ENCODE measurements around the gene HEXIM2.

Gene HEXIM2

DNA sequence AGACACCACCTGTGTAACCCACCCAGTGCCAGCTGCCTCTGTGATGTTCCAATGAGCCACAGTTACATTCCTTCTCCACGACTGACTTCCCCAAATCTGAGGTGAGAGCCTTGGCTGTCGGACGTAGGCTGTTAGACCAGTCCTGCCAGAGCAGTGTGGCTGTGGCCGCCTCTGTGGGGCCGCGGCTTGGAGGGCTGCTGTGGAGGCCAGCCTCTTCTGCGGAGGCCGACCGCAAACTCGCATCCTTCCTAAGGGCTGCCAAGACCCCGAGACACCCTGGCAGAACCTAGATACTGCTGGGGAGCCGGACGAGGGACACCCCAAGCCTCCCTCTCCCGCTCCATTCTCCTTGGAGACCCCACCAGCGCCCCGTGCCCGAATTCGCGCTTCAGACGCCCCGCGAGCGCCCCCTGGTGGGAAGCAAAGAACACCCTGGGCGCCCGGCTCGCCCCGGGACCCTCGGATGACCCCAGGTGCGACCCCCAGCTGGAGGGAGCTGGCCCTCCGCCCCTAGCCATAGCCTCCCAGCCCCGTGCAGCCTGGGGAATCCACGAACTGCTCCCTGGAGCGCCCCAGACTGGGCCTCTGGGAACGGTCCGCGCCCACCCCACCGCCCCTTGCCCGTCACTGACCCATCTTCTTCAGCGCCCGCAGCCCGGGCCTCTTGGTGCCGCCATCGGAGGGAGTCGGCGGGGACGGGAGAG lies 29.9 kb upstream of the HEXIM2 start:
- TF ChIP-seq, protein P1, sequence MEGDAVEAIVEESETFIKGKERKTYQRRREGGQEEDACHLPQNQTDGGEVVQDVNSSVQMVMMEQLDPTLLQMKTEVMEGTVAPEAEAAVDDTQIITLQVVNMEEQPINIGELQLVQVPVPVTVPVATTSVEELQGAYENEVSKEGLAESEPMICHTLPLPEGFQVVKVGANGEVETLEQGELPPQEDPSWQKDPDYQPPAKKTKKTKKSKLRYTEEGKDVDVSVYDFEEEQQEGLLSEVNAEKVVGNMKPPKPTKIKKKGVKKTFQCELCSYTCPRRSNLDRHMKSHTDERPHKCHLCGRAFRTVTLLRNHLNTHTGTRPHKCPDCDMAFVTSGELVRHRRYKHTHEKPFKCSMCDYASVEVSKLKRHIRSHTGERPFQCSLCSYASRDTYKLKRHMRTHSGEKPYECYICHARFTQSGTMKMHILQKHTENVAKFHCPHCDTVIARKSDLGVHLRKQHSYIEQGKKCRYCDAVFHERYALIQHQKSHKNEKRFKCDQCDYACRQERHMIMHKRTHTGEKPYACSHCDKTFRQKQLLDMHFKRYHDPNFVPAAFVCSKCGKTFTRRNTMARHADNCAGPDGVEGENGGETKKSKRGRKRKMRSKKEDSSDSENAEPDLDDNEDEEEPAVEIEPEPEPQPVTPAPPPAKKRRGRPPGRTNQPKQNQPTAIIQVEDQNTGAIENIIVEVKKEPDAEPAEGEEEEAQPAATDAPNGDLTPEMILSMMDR (IDR thresholded peaks at IDR 0.05; ENCODE audit: extremely low read depth, insufficient read depth, missing control alignments): peak; percentile 75
- DNase-seq (ENCODE audit: low spot score): peak; percentile 73
- in situ Hi-C loops (cut with MboI; ENCODE audit: low pct_unique_long_range_greater_than_20kb, low sequenced_read_pairs, unreplicated experiment): no loop called here

- in situ Hi-C loops (cut with MboI; ENCODE audit: low pct_unique_long_range_greater_than_20kb, low sequenced_read_pairs, unreplicated experiment): no loop called here
- TF ChIP-seq, protein P1 (IDR thresholded peaks at IDR 0.05; ENCODE audit: extremely low read depth, insufficient read depth, missing control alignments): no peak
- no peak for DNase-seq (ENCODE audit: low spot score)
These were observed 29.4 kb upstream of the HEXIM2 start, which contains the start of gene PLCD3 for GRCh38 chr17:45132320-45132571. Gene PLCD3 (minus strand): TSS chr17:45132515. CDS start chr17:45132410, 105 bp downstream.

- in situ Hi-C loops (cut with MboI; ENCODE audit: low pct_unique_long_range_greater_than_20kb, low sequenced_read_pairs, unreplicated experiment): no loop called here
- TF ChIP-seq, protein P1 (IDR thresholded peaks at IDR 0.05; ENCODE audit: extremely low read depth, insufficient read depth, missing control alignments): peak; percentile 95
- peak; percentile 98 for DNase-seq (ENCODE audit: low spot score)
These were observed 28.9 kb upstream of the HEXIM2 start for GRCh38 chr17:45132572-45133463.

DNA sequence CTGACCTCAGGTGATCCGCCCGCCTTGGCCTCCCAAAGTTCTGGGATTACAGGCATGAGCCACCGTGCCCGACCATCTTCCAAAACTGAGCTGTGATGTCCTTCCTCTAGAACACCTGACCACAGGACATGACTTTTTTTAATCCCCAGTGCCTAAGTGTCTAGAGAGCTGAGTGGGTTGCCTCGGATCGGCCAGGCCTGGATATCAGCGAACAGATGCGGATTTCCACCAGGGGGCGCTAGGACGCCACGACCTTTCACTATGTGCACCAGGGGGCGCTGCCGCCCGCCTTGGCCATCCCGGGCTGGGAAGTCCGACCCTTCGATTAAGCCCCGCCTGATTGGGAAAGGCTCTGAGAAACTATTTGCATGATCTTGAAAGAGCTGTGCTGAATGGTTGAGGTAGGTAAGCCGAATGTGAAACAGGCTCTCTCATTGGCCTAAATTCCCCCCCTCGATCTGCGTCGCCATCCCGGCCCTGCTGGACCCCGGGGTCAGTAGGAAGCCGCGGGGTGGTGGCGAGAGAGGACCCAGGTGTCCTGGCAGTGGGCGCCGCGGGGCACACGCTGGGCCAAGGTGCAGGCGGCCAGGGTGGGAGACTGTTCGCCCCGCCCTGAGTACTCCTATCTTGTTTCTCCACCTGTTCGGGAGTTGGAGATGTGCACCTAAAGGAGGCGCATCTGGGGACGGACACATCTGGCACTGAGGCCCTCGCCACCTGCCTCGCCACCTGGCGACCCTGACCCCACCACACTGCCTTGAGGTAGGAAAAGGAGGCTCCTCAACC lies 26.3 kb upstream of the HEXIM2 start, which contains the start of gene ACBD4:
ACBD4 (plus strand) TSS at position 496 of the 786 bp plus-strand sequence. CDS start 458 bp downstream, outside the sequence.
- TF ChIP-seq, protein P1 (IDR thresholded peaks at IDR 0.05; ENCODE audit: extremely low read depth, insufficient read depth, missing control alignments): peak; percentile 100
- in situ Hi-C loops (cut with MboI; ENCODE audit: low pct_unique_long_range_greater_than_20kb, low sequenced_read_pairs, unreplicated experiment): loop anchor here (5.0 kb wide), 1 partner anchor 62 kb away; no protein-coding TSS in a partner anchor
- peak; percentile 98 for DNase-seq (ENCODE audit: low spot score)

DNA sequence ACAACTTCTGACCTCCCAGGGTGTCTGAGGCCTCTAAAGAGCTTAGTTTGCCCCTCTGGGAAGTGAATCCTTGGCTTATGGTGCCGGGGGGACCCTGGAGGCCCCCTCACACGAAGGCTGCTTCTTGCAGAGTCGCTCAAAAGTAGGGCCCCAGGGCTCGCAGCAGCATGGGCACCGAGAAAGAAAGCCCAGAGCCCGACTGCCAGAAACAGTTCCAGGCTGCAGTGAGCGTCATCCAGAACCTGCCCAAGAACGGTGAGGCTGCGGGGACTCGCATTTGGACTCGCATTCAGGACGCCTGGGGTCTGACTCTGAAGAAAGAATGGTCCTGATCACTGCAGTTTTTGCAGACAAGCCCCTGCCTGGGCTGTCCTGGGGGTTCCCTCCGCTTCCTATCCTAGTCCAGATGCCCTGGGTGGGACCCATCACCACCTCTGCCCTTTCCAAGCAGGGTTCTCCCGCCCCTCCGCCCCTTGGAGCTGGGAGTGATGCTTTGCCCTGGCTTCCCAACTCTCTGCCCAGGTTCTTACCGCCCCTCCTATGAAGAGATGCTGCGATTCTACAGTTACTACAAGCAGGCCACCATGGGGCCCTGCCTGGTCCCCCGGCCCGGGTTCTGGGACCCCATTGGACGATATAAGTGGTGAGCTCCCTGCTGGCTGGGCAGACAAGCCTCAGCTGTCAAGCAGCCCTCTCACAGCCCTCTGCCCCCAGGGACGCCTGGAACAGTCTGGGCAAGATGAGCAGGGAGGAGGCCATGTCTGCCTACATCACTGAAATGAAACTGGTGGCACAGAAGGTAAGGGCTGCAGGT lies 25.5 kb upstream of the HEXIM2 start:
- TF ChIP-seq, protein P1 (IDR thresholded peaks at IDR 0.05; ENCODE audit: extremely low read depth, insufficient read depth, missing control alignments): no peak
- in situ Hi-C loops (cut with MboI; ENCODE audit: low pct_unique_long_range_greater_than_20kb, low sequenced_read_pairs, unreplicated experiment): loop anchor here (5.0 kb wide), 1 partner anchor 61 kb away; no protein-coding TSS in a partner anchor
- no peak for DNase-seq (ENCODE audit: low spot score)

All from GM13977 (cell line).